Measurements from ENCODE around the gene GNG10. TPM values are rescaled to one million over a fixed set of nuclear protein-coding genes. Genes with fewer than 3 reads are reported as not detected.

GNG10 gene
- total and polyA plus RNA-seq, 9 of the 15 experiments (the other 6 are each of a cell fraction or from before 2014, with no cell fraction given): 13.1 to 37.8 (median 28.4) TPM

DNA sequence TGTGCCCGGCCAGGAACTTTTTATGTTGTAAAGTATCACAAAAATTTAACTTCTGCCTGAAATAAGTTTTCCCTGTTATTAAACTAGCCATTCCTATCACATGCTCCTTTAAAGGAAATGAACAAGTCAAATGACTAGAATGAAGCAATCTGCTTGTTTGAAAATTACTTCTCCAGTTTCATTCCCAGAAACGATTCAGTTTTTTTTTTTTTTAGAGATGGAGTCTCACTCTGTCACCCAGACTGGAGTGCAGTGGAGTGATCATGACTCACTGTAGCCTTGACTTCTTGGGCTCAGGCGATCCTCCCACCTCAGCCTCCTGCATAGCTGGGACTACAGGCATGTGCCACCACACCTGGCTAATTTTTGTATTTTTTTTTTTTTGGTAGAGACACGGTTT, 13.3 kb upstream of the GNG10 start:
- Histone ChIP-seq H3K4me1 (replicated peaks in 1 of 2; ENCODE audit: control insufficient read depth in 2 of 2, insufficient read depth in 2 of 2, low read length in 2 of 2) (0 out of 5 replicates have a peak, but pooled peaks cover 0 to 5% of the 10 kb centered on the region in 2 experiments), H3K79me2 (ENCODE audit: control insufficient read depth, insufficient read depth, low read length) (peaks cover 16% of the 10 kb centered on the region; the same call in 2 of the 3 replicates), H2AFZ (ENCODE audit: low read depth, low read length) (no peak overlapping the region), H3K4me2 (ENCODE audit: insufficient read depth, low read length) (no peak overlapping the region), H4K20me1 (replicated peaks; ENCODE audit: control insufficient read depth, insufficient read depth, low read length) (no peaks in the 10 kb centered on the region), H3K27me3 (ENCODE audit: control insufficient read depth in 2 of 2, insufficient read depth in 2 of 2, low read length in 2 of 2) (no peaks in the 10 kb centered on the region), H3K4me3 (no peak overlapping the region), H3K9ac (ENCODE audit: insufficient read depth in 1 of 2, low read depth in 2 of 2, low read length in 2 of 2) (no peak overlapping the region), H3K9me3 (replicated peaks; ENCODE audit: control insufficient read depth, insufficient read depth, low read depth, low read length) (no peaks in the 10 kb centered on the region), H3K36me3 (ENCODE audit: control insufficient read depth, insufficient read depth, low read length) (peaks cover 71% of the 10 kb centered on the region), H3K27ac (ENCODE audit: extremely low read depth, low read depth, low read length) (no peak overlapping the region), H3K9me1 (ENCODE audit: control insufficient read depth, insufficient read depth, low read length) (no peaks in the 10 kb centered on the region)
- BruUV-seq (replicated peaks): no TSS peak
- in situ Hi-C loops (cut with MboI) (no loop called here), intact Hi-C loops (cut with micrococcal nuclease) (no loop called here)
- TF ChIP-seq, protein P1, sequence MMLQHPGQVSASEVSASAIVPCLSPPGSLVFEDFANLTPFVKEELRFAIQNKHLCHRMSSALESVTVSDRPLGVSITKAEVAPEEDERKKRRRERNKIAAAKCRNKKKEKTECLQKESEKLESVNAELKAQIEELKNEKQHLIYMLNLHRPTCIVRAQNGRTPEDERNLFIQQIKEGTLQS (IDR thresholded peaks at IDR 0.05): no peak
- TF ChIP-seq, protein P1 (CRISPR knock-in tag; conservative IDR thresholded peaks at IDR 0.05): no peak
- no peak for TF ChIP-seq ETV5 (CRISPR knock-in tag; IDR thresholded peaks at IDR 0.05; ENCODE audit: low read depth)
- TF ChIP-seq ZC3H8 (IDR thresholded peaks at IDR 0.05): no peak
- ChIA-PET CTCF (ENCODE audit: low intra/inter-chr PET ratio) (no interaction called here), POLR2A (no interaction called here)
- no peak for FAIRE-seq
- no peak for DNase-seq (ENCODE audit: extremely low read depth in 1 of 4, low spot score in 3 of 4)
- WGBS (ENCODE audit: insufficient coverage, low coverage, missing lambda C conversion rate): 92% methylated on average over 4 of the region's 4 CpGs
- no peak for ATAC-seq

DNA sequence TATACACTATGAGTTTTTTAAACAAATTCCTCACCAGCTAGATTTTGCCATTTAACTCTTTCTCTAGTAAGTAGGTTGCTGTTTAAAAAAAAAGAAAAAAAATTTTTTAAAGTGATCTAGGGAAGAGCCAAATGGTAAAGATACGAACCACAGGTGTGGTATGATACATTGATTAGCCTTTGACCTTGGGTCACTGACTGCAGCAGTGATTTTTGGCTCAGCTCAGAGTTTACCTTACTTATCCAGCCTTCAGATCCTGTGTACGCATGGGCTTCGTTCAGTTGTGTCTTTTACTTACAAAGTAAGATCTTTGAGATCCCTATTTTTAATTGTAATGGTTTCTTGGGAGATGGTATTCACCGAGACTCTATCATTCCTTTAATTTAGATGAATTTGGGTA, 12.4 kb upstream of the GNG10 start:
- in situ Hi-C loops (cut with MboI) (no loop called here), intact Hi-C loops (cut with micrococcal nuclease) (no loop called here)
- WGBS (ENCODE audit: insufficient coverage, low coverage, missing lambda C conversion rate): 93% methylated on average over 4 of the region's 4 CpGs
- Histone ChIP-seq H3K9me3 (replicated peaks; ENCODE audit: control insufficient read depth, insufficient read depth, low read depth, low read length) (no peaks in the 10 kb centered on the region), H4K20me1 (replicated peaks; ENCODE audit: control insufficient read depth, insufficient read depth, low read length) (no peaks in the 10 kb centered on the region), H3K27me3 (ENCODE audit: control insufficient read depth in 2 of 2, insufficient read depth in 2 of 2, low read length in 2 of 2) (no peaks in the 10 kb centered on the region), H3K9me1 (ENCODE audit: control insufficient read depth, insufficient read depth, low read length) (no peaks in the 10 kb centered on the region), H3K36me3 (ENCODE audit: control insufficient read depth, insufficient read depth, low read length) (peaks cover 74% of the 10 kb centered on the region), H3K4me2 (ENCODE audit: insufficient read depth, low read length) (no peak overlapping the region), H3K4me3 (no peak overlapping the region), H2AFZ (ENCODE audit: low read depth, low read length) (no peak overlapping the region), H3K9ac (ENCODE audit: insufficient read depth in 1 of 2, low read depth in 2 of 2, low read length in 2 of 2) (no peak overlapping the region), H3K27ac (ENCODE audit: extremely low read depth, low read depth, low read length) (no peak overlapping the region), H3K79me2 (ENCODE audit: control insufficient read depth, insufficient read depth, low read length) (peaks cover 12% of the 10 kb centered on the region; the same call in 1 of the 3 replicates), H3K4me1 (replicated peaks in 1 of 2; ENCODE audit: control insufficient read depth in 2 of 2, insufficient read depth in 2 of 2, low read length in 2 of 2) (0 out of 5 replicates have a peak, but pooled peaks cover 0 to 5% of the 10 kb centered on the region in 2 experiments)
- DNase-seq (ENCODE audit: extremely low read depth in 1 of 4, low spot score in 3 of 4) (no peak), ATAC-seq (no peak), FAIRE-seq (no peak)
- BruUV-seq (replicated peaks): no TSS peak
- CTCF ChIA-PET (ENCODE audit: low intra/inter-chr PET ratio): no interaction called here
- POLR2A ChIA-PET: interaction anchor here (0.5 kb wide), 1 partner anchor 237 kb away, joined by 3 read pairs; no protein-coding TSS in a partner anchor
- no peak for TF ChIP-seq FUS (optimal IDR thresholded peaks at IDR 0.05; ENCODE audit: low read depth, low read length)
- TF ChIP-seq NR1H2 (CRISPR knock-in tag; IDR thresholded peaks at IDR 0.05): no peak
- no peak for TF ChIP-seq NR2C1 (IDR thresholded peaks at IDR 0.05)
- no peak for TF ChIP-seq NR2C1 (tag; IDR thresholded peaks at IDR 0.05)
- TF ChIP-seq CCNT2 (IDR thresholded peaks at IDR 0.05; ENCODE audit: borderline replicate concordance, extremely low read depth, insufficient read length, low read depth, low read length): no peak
- no peak for TF ChIP-seq SREBF1 (IDR thresholded peaks at IDR 0.05; ENCODE audit: borderline replicate concordance, low read depth, low read length)

All from K562 (cell line).